Panc1 (cell line): ENCODE results near the gene TCF25. TPM values are rescaled to one million over a fixed set of nuclear protein-coding genes. Genes with fewer than 3 reads are reported as not detected.

Experiments used
- ATAC-seq: fragments of 200-7000 bp; cut with Tn5 transposase; 2 replicates; pipeline ENCODE4 v1.9.1; 2020; ENCODE audit warnings: mild to moderate bottlenecking, moderate library complexity
- BruUV-seq: library from RNA; stranded (reverse); fragments of 400-500 nt; replicated peaks from 2 replicates; lab custom pipeline; 2021; lab: Mats Ljungman, UMichigan
- CTCF ChIA-PET: fragments of 300-600 bp; sonication (Branson Sonifier 250); formaldehyde crosslinking; loops from one replicate; lab custom pipeline; 2022; ENCODE audit warnings: antibody characterized with exemption; lab: Charles Lee
- POLR2A ChIA-PET: fragments of 300-600 bp; sonication (Branson Sonifier 250); formaldehyde crosslinking; loops from one replicate; lab custom pipeline; 2022; ENCODE audit warnings: antibody characterized with exemption; lab: Charles Lee
- DNase-seq: peaks from one replicate; pipeline ENCODE4 v3.0.0-alpha.2; 2010; ENCODE audit warnings: low read depth, low spot score
- H3K27ac ChIP-seq: 2 replicates; pipeline ENCODE4 v1.5.1; 2011; ENCODE audit warnings: mild to moderate bottlenecking, low read length, inconsistent platforms
- H3K27me3 ChIP-seq: fragments of 200-500 bp; sonication (Bioruptor generic); 2 replicates; pipeline ENCODE4 v1.6.0; 2014; ENCODE audit warnings: low read length, inconsistent platforms; ENCODE audit not compliant: control insufficient read depth, insufficient read depth
- H3K36me3 ChIP-seq: fragments of 200-500 bp; sonication (Bioruptor generic); 2 replicates; pipeline ENCODE4 v1.5.1; 2014; ENCODE audit warnings: inconsistent platforms, mild to moderate bottlenecking, low read length, moderate library complexity; ENCODE audit not compliant: control insufficient read depth, insufficient read depth
- H3K4me1 ChIP-seq: 2 replicates; pipeline ENCODE4 v1.5.1; 2011; ENCODE audit warnings: inconsistent platforms, mild to moderate bottlenecking, low read length, moderate library complexity; ENCODE audit not compliant: control insufficient read depth, insufficient read depth
- H3K4me3 ChIP-seq, 2 experiments: 2 replicates each; pipeline ENCODE4 v1.5.1; 2011 to 2012; ENCODE audit warnings: low read depth in 2 of 2, low read length in 2 of 2, mild to moderate bottlenecking in 2 of 2, inconsistent platforms in 1 of 2, moderate library complexity in 1 of 2
- H3K9me3 ChIP-seq: fragments of 200-500 bp; sonication (Bioruptor generic); 2 replicates; pipeline ENCODE4 v1.5.1; 2014; ENCODE audit warnings: low read depth, mild to moderate bottlenecking, inconsistent platforms, low read length, moderate library complexity; ENCODE audit not compliant: control insufficient read depth, insufficient read depth
- POLR2AphosphoS5 ChIP-seq: IDR thresholded peaks from 2 replicates; pipeline ENCODE4 v1.6.1; 2012; ENCODE audit warnings: mild to moderate bottlenecking, low read depth, low read length, moderate library complexity
- REST ChIP-seq, 2 experiments: IDR thresholded peaks; 2 replicates each; pipeline ENCODE4 v1.6.1; 2011 to 2012; ENCODE audit warnings: low read depth in 2 of 2, control low read depth in 1 of 2, low read length in 1 of 2, mild to moderate bottlenecking in 1 of 2, moderate library complexity in 1 of 2; ENCODE audit not compliant: insufficient read depth in 1 of 2
- SIN3A ChIP-seq: IDR thresholded peaks from 2 replicates; pipeline ENCODE4 v1.6.1; 2012; ENCODE audit warnings: low read depth, mild to moderate bottlenecking, low read length, moderate library complexity, borderline replicate concordance; ENCODE audit not compliant: insufficient read depth
- TCF7L2 ChIP-seq: IDR thresholded peaks from 2 replicates; pipeline ENCODE4 v1.6.1; 2011; ENCODE audit warnings: mild to moderate bottlenecking, low read depth, low read length, inconsistent platforms
- in situ Hi-C: cut with HindIII; loops from 2 replicates; pipeline ENCODE4 v1.10.0; 2016; ENCODE audit warnings: low sequenced_read_pairs, low pct_unique_long_range_greater_than_20kb
- intact Hi-C: fragments of 100-400 bp; cut with micrococcal nuclease; formaldehyde crosslinking; loops from one replicate; pipeline ENCODE4 v1.10.0; 2022; ENCODE audit not compliant: unreplicated experiment
- total RNA-seq: library from RNA; stranded (reverse); gene quantifications from one replicate; pipeline ENCODE4 v1.2.1, GENCODE V29; 2021; ENCODE audit not compliant: unreplicated experiment
- TF ChIP-seq, protein P1 (sequence below): fragments of 450-650 bp; IDR thresholded peaks from 2 replicates; pipeline ENCODE4 v1.5.1; 2017; ENCODE audit warnings: mild to moderate bottlenecking

TCF25 gene
- total RNA-seq, 1 experiment from 2014 or later: 144 TPM

GRCh38 chr16:89860747-89861304 lies 12.6 kb upstream of the TCF25 start:
- ATAC-seq (peak; percentile 94), DNase-seq (peak; percentile 32)
- Histone ChIP-seq H3K4me3 (no peak overlapping the region), H3K27me3 (no peaks in the 10 kb centered on the region), H3K9me3 (no peaks in the 10 kb centered on the region), H3K4me1 (no peaks in the 10 kb centered on the region), H3K36me3 (no peaks in the 10 kb centered on the region; the same call in none of the 2 replicates), H3K27ac (no peak overlapping the region)
- in situ Hi-C loops: no loop called here
- no TSS peak for BruUV-seq
- CTCF ChIA-PET: interaction anchor here (0.6 to 1.0 kb wide), 3 partner anchors 13 to 364 kb away, joined by 3 to 11 read pairs (median 5); partner anchors contain the start of gene TCF25
- POLR2A ChIA-PET: interaction anchor here (0.6 kb wide), 2 partner anchors 14 to 151 kb away, joined by 3 to 6 read pairs; no protein-coding TSS in a partner anchor
- TF ChIP-seq SIN3A: no peak
- TF ChIP-seq, protein P1, sequence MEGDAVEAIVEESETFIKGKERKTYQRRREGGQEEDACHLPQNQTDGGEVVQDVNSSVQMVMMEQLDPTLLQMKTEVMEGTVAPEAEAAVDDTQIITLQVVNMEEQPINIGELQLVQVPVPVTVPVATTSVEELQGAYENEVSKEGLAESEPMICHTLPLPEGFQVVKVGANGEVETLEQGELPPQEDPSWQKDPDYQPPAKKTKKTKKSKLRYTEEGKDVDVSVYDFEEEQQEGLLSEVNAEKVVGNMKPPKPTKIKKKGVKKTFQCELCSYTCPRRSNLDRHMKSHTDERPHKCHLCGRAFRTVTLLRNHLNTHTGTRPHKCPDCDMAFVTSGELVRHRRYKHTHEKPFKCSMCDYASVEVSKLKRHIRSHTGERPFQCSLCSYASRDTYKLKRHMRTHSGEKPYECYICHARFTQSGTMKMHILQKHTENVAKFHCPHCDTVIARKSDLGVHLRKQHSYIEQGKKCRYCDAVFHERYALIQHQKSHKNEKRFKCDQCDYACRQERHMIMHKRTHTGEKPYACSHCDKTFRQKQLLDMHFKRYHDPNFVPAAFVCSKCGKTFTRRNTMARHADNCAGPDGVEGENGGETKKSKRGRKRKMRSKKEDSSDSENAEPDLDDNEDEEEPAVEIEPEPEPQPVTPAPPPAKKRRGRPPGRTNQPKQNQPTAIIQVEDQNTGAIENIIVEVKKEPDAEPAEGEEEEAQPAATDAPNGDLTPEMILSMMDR: peak; percentile 98
- intact Hi-C loops: loop anchor here (5.0 to 10.0 kb wide), 2 partner anchors 44 to 106 kb away; partner anchors contain the start of gene FANCA

GRCh38 chr16:89861648-89862047 lies 11.7 kb upstream of the TCF25 start:
- BruUV-seq: no TSS peak
- ChIA-PET CTCF (interaction anchor here (0.6 to 1.0 kb wide), 2 partner anchors 43 to 365 kb away, joined by 3 to 5 read pairs; no protein-coding TSS in a partner anchor), POLR2A (no interaction called here)
- H3K27ac ChIP-seq: no peak overlapping the region
- H3K36me3 ChIP-seq: no peaks in the 10 kb centered on the region; the same call in none of the 2 replicates
- in situ Hi-C loops: no loop called here
- intact Hi-C loops: loop anchor here (5.0 to 10.0 kb wide), 2 partner anchors 44 to 107 kb away; partner anchors contain the start of gene FANCA
- ATAC-seq (no peak), DNase-seq (no peak)
- no peaks in the 10 kb centered on the region for H3K4me1 ChIP-seq
- H3K4me3 ChIP-seq: no peak overlapping the region
- no peaks in the 10 kb centered on the region for H3K27me3 ChIP-seq
- TF ChIP-seq REST (IDR thresholded peaks at IDR 0.05; ENCODE audit: insufficient read depth in 1 of 2, low read depth in 2 of 2, low read length in 1 of 2): no peak
- no peak for TF ChIP-seq POLR2AphosphoS5
- TF ChIP-seq, protein P1: no peak
- TF ChIP-seq SIN3A: no peak
- TF ChIP-seq TCF7L2: no peak
- no peaks in the 10 kb centered on the region for H3K9me3 ChIP-seq
